GM18502 (cell line): ENCODE measurements around the gene ADA.
"Not testable (repeated sequence)": the region's sequence is repeated elsewhere in the genome, so short reads cannot be mapped to it uniquely, and the experiment has no call there.

ENCODE experiments used
- ATAC-seq: cut with Tn5 transposase; IDR thresholded peaks from one replicate; pipeline ENCODE4 v1.9.1; 2021; ENCODE audit warnings: mild to moderate bottlenecking; ENCODE audit not compliant: unreplicated experiment, poor library complexity

Gene ADA

DNA sequence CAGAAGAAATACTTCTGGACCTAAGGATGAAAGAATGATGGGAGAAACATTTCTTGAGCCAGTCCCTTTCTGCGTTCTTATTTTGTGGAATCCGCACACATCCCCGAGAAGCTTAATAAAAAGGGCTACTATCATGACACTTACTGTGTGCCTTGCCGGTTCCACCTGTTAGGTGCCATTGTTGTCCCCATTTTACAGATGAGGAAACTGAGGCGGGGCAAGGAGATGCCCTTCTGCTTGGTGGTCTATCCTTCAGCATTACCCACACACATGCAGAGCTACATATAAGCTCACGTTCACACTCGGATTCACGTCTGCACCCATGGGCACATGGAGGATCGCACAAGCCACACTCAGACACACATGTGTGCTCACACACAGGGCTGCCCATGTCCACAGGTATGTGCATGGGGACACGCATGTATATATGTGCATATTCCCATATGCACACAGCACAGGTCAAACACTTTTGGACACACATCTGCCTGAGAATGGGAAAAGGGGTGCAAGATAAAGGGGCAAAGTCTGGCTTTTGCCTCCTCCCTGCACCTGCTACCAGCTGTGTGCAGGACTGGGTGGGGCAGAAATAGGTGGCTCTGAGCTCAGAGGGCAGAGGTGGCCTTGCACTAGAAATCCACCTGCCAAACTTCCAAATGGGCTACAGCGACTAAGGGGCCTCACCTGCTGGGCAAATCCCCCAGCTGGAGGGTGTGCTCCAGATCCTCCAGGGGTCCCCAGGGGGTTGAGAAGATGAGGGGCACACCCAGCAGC, 30.5 kb upstream of the ADA start:
- no peak for ATAC-seq

DNA sequence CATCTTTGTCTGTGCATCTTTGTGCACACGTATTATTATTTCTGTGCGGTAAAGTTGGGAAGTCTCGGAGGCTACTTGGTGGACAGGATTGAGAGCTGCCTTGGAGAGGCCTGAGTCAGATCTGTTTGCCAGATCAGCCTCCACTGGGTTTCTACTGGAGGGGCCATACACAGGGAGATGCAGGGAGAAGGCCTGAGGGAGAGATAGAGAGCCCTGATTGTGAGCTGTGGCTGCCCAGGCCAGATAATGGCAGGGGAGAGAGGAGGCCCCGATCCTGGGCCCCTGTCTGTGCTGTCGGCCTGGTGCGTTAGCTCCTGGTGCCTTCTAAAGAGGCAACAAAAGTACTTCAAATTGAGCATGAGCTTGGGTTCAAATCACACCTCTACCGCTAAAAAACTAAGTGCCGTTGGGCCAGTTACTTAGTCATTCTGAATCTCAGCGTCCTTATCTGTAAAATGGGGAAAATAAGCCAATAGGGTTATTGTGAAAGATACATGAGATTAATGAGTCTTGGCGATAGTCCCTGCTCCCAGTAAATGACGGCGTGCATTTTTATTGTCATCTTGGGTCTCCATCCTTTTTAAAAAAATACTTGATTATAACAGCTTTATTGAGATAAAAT, 27.6 kb upstream of the ADA start:
- no peak for ATAC-seq

DNA sequence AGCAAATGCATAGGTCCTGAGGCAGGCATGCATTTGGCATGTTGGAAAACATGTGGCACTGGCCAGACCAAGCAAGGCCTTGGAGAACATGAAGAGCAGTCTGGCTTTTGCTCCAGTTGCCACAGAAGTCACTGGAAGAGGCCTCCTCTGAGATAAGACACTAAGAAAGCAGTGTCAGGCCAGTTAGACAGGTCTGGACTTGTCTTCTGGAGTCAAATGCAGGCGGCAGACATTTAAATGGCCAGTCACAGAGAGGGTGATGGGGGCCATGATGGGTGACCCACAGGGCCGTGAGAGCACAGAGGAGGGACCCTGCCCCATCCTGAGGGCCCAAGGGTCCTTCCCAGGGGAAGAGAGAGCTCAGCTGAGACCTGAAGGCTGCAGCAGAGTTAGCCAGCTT, 26.7 kb upstream of the ADA start:
- no peak for ATAC-seq

DNA sequence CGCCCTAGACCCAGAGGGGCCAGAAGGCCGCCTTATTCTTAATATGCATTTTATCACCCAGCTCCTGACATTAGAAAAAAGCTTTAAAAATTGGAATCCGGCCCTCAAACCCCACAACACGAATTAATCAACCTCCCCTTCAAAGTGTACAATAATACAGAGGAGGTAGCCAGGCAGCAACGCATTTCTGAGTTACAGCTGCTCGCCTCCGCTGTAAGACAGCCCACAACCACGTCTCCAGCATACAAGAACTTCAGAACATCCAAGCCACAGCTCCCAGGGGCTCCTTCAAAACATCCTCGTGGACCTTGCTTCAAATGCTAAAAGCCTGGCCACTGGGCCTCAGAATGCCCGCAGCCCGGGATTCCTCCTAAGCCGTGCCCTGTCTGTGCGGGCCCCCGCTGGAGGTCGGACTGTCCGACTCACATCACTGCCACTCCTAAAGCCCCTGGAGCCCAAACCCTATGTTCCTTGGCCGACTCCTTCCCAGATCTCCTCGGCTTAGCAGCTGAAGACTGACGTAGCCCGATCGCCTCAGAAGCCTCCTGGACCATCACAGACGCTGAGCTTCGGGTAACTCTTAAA, 20.9 kb upstream of the ADA start:
- not testable (repeated sequence) for ATAC-seq

DNA sequence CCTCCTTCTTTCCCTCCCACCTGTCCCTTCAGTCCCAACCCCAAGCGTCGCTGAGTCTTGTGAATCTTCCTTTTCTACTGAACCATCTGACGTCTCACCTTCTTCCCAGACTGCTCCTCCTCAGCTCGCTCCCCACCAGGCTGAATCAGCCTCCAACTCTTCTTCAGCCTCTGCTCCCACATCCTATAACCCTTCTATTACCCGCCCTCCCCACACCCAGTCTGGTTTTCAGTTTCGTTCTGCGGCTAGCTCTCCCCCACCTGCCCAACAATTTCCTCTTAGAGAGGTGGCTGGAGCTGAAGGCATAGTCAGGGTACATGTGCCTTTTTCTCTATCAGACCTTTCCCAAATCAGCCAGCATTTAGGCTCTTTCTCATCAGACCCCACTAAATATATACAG, 20.0 kb upstream of the ADA start:
- not testable (repeated sequence) for ATAC-seq

DNA sequence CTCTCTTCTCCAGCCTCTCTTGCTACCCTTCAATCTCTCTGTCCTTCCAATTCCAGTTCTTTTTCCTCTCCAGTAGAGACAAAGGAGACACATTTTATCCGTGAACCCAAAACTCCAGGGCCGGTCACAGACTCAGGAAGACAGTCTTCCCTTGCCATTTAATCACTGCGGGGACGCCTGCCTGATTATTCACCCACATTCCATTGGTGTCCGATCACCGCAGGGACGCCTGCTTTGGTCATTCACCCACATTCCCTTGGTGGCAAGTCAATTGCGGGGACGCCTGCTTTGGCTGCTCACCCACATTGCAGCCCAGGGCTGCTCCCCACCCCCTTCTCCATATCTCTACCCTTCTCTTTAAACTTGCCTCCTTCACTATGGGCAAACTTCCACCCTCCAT, 19.4 kb upstream of the ADA start:
- not testable (repeated sequence) for ATAC-seq

DNA sequence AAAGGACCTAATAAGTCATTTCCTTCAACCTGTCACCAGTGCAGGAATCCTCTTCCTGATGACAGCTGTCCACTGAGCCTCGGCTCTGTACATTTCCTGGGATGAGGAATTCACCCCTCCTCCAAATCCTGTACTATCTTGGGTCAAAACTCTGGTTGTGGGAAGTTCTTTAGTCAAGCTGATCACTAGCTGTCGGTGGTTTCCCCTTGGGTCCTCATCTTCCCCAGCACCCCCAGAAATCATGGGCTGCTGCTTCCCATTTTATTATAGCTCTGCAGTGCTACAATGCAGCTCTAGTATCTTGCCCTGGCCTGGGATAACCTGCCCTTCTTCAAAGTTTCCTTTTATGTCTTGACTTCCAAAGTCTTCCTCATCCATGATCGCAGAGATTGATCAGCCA, 14.6 kb upstream of the ADA start:
- no peak for ATAC-seq

DNA sequence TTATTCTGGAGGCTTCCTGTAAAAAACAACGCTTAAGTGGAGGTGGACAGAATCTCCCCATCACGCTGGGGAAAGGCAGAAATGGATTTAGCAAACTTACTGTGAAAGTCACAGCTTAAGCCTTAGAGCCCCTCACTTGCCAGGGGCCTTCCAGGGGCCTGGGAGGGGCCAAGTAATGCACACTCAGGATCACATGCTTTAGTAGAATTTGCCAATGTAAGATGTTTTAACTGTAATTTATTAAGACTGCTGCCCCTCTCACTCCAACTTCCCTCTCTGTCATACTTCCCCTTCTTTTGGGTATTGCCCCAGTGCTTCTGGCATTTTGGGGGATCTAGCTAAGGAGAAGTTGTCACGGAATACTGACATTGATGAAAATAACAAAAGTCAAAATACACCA, 12.6 kb upstream of the ADA start:
- no peak for ATAC-seq

DNA sequence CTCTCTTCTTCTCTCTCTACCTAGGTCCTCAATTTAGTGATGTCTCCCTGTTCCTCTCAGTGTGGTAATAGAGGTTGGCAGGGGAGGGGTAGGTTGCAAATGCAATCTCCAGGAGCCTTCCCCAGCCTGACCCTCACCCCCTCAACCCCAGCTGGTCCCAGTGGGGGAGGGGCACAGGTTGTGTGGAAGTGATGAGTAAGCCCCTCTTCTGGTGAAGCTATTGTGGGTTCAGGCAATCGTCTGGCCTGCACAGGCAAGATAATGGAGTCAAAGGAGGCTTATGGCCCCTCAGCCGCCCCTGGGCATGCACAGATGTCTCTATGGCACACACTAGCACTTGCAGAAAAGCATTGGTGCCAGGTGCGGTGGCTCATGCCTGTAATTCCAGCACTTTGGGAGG, 10.8 kb upstream of the ADA start:
- ATAC-seq: no peak

DNA sequence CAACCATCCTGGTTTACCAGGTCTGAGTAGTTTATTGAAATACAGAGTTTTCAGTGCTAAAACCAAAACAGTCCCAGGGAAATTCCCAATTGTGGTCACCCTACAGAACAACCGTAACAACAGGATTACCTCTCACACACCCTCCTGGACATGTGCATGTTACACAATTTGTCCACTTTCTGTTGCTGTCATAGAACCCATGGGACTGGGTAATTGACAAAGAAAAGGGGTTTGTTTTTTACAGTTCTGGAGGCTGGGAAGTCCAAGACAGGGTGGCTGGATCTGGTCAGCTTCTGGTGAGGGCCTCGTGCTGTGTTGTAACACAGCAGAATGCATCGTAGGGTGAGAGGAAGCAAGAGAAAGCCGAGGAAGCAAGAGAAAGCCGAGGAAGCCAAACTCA, 9.1 kb upstream of the ADA start:
- ATAC-seq: no peak

DNA sequence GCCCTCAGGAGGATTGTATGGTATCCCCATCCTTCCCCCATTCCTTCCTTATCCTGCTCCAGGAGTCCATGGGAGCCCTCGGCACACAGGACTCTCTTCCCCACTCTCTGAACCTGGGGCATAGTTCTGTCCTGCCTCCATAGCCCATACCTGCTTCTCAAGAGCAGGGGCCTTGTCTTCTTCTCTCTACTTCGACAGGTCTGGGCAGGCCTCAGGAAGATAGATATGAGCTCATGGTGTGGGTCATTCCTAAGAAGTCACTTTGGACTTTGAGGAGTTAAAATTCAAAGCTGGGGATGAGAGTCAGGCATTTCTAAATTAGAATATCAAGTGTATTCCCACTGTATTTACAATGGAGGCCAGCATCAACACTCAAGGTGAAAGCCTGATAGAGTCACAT, 8.4 kb upstream of the ADA start:
- ATAC-seq: no peak

DNA sequence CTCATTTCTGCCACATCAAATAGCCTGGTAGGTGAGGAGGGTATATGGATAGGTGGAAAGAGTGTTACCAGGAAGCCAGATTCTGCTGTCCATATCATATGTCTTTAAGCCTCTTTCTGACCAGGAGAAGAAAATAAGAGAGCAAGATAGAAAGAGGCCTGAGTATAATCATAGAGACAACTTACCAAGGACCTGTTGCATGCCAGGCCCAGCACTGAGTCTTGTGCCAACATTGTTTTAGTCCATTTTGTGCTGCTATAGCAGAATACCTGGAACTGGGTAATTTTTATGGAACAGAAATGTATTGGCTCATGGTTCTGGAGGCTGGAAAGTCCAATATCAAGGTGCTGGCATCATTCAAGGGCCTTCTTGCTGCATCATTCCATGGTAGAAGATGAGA, 7.3 kb upstream of the ADA start:
- no peak for ATAC-seq

DNA sequence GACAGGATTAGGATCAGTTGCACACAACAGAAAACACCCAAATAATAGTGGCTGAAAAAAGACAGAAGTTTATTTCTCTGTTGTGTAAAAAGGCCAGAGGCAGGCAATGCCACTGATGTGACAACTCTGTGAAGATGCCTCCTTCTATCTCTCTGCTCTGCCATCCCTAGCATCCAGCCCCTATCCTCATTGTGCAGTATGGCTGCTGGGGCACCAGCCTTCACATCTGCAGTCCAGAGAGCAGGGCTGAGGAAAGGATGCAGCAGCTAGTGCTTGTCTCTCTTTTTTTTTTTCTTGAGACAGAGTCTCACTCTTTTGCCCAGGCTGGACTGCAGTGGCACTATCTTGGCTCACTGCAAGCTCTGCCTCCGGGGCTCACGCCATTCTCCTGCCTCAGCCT, 6.4 kb upstream of the ADA start:
- ATAC-seq: no peak

DNA sequence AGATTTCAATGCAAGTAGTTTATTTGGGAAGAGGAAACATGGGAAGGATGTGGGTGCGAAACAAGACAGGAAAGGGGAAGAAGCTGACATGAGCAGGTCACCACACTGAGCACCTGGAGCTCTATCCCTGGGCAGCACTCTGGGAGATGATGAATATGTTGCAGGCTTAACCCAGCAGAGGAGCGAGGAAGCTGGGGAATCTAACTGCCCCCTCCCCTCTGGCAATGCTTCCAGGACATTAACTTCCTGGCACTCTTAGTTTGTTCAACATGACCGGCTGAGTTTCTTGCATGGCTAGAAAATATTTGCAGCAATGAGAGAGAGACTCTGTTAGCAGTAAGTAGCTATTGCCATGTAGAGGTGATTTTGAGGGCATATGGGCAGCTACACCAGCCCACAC, 4.9 kb upstream of the ADA start:
- ATAC-seq: no peak

DNA sequence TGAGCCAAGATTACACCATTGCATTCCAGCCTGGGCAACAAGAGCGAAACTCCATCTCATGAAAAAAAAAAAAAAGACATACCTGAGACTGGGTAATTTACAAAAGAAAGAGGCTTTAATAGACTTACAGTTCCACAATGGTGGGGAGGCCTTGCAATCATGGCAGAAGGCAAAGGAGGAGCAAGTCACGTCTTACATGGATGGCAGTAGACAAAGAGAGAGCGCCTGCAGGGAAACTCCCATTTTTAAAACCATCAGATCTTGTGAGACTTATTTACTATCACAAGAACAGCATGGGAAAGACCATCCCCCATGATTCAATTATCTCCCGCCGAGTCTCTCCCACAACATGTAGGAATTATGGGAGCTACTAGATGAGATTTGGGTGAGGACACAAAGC, 2.7 kb upstream of the ADA start:
- not testable (repeated sequence) for ATAC-seq

DNA sequence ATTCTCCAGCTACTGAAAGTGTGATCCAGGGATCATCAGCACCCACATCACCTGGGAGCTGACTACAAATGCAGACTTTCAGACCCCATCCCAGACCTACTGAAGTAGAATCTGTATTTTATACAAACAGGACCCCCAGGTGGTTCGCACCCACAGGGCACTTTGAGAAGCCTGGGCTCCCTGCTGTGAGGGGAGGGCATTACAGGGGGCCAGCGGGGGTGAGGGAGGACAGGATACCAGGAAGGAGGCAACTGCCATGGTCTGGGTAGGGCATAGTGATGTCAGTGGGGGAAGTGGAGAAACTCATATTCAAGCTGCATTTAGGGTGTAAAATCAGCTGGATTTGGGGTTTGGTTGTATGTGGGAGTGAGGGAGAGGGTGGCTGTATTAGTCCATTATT, 2.0 kb upstream of the ADA start:
- ATAC-seq: no peak

DNA sequence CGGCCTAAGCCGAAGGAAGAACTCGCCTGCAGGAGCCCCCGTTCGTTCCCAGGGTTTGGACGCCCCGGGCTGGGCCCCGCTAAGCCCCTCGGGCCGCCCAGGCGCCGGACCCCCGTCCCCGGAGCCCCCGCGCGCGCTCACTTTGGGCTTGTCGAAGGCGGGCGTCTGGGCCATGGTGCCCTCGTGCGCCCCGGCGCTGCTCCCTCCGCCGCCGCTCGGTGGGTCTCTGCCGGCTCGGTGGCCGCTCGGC, 140 bp downstream of the ADA start:
- ATAC-seq: no peak

DNA sequence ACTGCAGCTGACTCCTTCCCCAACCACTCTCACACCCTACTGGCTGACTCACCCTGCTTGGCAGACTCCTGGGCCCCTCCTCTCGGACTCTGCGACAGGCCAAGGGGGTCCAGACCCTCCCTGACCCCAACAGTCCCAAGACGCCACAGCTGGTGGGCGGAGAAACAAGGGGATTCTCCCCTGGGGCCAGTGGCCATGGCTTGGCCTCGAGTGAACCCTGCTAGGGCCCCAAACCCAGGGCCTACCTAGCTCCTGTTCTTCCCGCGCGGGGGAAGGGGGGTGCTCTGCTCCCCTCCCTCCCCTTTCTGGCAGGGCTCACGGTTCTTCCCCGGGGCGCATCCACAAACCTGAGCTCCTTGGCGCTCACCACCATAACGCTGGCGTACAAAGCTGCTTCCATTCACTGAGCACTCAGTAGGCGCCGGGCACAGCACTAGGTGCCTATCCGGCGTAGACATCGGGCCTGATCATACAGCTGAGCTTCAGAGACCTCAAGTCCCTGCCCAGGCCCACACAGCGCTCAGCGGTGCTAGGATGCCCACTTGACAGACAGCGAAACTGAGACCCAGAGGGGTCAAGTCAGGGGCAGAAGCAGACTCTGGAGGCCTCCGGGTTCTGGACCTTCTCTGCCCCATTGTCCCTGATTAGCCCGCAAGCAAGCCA, 597 bp downstream of the ADA start:
- ATAC-seq: no peak

DNA sequence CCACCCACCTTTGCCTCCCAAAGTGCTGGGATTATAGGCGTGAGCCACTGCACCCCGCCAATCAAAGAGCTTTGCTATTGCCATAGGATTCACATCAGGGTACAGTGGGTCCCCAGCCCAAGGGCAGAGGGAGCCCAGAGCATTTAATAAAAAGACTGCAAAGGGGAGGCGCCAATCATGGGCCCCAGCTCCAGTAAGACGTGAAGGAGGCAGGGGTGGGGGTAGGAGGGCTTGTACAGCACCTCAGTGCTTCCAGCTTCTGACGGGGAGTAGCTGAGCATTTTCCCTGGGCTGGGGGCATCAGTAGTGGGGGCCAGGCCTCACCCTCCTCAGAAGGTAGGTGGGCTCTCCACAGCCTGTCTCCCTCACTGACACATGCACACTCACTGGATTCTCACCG, 1.5 kb downstream of the ADA start:
- no peak for ATAC-seq

DNA sequence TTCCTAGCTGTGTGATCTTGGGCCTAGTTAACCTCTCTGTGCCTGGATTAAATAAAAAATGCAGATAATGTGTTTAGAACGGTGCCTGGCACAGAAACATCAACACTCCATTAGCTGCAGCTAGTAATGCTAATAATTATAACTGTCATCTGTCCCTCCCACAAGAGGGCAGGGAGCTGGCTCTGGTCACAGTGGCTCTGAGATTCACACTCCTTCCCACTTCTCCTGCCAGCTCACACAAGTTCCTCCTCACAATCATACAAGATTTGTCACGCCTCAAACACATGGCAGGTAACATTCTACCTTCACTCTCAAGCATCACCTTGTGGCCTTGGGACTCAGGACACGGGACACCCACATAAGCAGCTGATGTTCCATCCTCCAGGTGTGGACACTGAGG, 2.4 kb downstream of the ADA start:
- no peak for ATAC-seq

DNA sequence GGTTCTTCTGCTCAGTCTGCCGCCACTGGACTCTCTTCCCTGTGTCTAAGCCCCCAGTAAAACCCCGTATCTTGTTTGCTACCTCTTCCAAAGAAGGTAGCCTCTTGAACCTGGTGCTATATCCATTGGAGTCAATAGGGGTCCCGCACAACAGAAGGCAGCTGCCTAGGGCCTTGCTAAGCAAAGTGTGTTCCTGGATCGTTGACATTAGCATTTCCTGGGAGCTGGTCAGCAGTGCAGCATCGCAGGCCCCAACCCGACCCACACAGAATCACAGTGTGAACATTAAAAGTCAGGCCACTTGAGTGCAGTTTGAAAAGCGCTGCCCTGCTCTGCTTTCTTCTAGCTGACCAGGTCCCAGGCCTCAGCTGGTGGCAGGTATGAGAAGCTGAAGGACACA, 2.9 kb downstream of the ADA start:
- no peak for ATAC-seq

DNA sequence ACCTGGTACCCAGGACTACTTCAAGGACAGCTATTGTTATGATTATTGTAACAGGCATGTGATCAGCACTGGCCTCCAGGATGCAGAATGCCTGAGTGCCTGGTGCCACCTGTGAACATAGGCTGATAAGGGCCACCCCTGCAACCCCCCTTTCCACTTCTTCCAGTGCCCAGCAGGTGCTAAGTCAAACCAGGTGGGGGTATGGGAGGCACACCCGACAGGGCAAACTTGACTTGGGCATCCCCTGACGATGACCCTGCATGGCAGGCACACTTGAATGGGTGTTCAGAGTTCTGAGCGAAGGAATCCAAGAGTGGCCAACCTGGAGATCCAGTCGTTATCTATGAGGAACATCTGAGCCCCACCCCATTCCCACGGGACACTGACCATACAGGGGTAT, 3.4 kb downstream of the ADA start:
- no peak for ATAC-seq
